ENCODE measurements around the gene R3HCC1L.

Gene R3HCC1L

GRCh38 chr10:98134431-98135221, at the start of gene R3HCC1L:
Gene R3HCC1L (plus strand): TSS chr10:98134657. CDS start chr10:98208115, 73,458 bp downstream.
- peak; percentile 93 for DNase-seq (ENCODE audit: low spot score)

DNA sequence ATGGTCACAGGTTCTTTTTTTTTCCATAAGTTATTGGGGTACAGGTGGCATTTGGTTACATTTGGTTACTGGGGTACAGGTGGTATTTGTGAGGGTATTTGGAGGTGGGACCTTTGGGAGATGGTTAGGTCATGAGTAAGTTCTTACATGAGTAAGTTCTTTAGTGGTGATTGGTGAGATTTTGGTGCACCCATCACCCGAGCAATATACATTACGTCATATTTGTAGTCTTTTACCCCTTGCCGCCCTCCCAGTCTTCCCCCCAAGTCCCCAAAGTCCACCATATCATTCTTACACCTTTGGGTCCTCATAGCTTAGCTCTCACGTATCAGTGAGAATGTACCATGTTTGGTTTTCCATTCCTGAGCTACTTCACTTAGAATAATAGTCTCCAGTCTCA, 49.2 kb upstream of the R3HCC1L start:
- no peak for DNase-seq (ENCODE audit: low spot score)

GRCh38 chr10:98086837-98087708, 47.4 kb upstream of the R3HCC1L start:
- DNase-seq (ENCODE audit: low spot score): no peak

- DNase-seq (ENCODE audit: low spot score): no peak
Measured at GRCh38 chr10:98088186-98088971, 46.1 kb upstream of the R3HCC1L start.

DNA sequence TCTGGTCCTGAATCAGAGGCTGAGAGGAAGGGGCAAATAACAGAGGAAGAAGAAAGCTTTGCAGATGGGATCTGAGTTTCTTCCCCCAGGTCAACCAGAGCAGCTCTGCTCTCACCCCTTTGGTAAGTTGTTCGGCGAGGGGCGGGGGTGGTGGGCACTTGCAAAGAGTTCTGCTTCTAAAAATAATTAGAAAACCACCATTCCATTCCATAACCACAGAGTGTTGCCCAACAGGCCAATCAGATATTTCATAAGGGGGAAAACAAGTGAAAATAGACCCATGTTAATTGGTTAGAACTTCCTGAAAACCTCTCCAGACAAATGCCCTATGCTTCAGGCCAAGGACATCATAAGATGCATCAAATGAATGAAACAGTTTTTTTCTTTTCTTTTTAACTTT, 43.6 kb upstream of the R3HCC1L start:
- DNase-seq (ENCODE audit: low spot score): no peak

GRCh38 chr10:98096316-98096715, 38.1 kb upstream of the R3HCC1L start:
- no peak for DNase-seq (ENCODE audit: low spot score)

DNA sequence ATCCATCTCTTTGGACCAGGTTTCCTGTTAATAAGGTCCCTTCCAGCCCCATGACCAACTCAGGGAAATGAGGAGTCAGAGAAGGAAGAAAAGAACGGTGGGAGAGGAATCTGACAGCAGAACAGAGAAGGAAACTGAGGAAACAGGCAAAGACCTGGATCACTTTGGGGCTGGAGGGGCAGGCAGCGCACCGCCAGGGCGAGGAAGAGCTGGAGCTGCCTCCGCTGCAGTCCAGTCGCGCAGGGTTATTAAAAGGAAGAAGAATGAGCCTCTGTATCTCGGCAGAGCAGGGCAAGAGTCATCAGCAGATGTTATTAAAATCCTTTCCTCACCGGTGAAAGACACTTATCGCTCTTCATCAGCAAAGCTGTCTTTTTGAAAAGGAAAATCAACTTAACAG, 37.7 kb upstream of the R3HCC1L start:
- no peak for DNase-seq (ENCODE audit: low spot score)

- DNase-seq (ENCODE audit: low spot score): no peak
Measured at GRCh38 chr10:98097175-98097574, 37.3 kb upstream of the R3HCC1L start.

DNA sequence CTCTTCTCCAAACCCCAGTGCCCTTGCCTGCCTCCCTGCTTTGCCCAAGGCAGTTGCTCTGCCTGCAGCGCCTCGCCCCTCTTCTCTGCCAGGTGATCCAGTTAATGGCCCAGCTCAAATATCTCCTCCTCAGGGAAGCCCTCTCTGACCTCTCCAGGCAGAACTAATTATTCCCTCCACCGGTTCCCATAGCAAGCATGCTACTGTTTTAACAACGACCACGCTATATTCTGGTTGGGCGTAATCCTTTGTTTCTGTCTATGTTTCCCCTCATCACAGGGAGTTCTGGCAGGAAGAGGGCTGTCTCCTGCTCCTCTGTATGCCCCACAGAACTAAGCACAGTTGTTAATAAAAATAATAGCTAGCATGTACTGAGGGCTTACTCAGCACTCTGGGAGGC, 36.8 kb upstream of the R3HCC1L start:
- no peak for DNase-seq (ENCODE audit: low spot score)

DNA sequence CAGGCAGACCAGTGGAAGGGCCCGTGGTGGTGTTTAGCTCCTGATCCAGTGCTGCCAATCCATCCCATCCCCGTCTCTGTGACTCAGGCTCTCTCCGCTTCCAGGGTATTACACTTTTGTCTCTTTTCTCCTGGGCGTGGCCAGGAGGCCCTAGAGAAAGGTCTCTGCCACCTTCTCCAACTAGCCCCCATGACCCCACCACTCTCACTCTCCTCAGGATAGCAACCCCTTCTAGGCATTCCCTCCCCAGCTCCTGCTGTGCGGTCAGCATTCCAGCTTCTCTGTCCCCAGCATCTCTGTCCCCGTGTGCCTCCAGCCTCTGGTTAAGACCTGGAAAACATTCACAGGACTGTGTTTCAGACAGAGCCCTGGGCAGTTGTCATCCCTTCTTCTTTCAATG, 36.2 kb upstream of the R3HCC1L start:
- no peak for DNase-seq (ENCODE audit: low spot score)

DNA sequence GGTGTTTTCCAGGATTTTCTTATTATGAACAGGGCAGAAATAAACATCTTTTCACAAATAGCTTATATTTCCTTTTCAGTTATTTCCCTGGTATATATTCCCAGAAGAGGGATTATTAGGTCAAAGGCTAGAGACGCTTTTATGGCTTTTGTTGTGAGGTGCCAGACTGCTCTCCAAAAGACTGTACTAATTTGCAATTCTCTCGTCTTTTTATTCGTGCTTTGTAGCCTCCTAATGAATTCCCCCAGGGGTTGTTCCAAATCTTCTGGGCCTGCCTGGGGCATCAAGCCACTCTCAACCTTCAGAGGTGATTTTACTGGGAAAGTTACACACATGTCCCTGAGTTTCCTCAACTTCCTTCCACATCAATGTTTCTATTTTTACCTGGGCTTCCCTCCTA, 34.0 kb upstream of the R3HCC1L start:
- no peak for DNase-seq (ENCODE audit: low spot score)

- DNase-seq (ENCODE audit: low spot score): no peak
Measured at GRCh38 chr10:98101366-98101765, 33.1 kb upstream of the R3HCC1L start.

- DNase-seq (ENCODE audit: low spot score): no peak
Measured at GRCh38 chr10:98104125-98104524, 30.3 kb upstream of the R3HCC1L start.

GRCh38 chr10:98106531-98106930, 27.9 kb upstream of the R3HCC1L start:
- no peak for DNase-seq (ENCODE audit: low spot score)

DNA sequence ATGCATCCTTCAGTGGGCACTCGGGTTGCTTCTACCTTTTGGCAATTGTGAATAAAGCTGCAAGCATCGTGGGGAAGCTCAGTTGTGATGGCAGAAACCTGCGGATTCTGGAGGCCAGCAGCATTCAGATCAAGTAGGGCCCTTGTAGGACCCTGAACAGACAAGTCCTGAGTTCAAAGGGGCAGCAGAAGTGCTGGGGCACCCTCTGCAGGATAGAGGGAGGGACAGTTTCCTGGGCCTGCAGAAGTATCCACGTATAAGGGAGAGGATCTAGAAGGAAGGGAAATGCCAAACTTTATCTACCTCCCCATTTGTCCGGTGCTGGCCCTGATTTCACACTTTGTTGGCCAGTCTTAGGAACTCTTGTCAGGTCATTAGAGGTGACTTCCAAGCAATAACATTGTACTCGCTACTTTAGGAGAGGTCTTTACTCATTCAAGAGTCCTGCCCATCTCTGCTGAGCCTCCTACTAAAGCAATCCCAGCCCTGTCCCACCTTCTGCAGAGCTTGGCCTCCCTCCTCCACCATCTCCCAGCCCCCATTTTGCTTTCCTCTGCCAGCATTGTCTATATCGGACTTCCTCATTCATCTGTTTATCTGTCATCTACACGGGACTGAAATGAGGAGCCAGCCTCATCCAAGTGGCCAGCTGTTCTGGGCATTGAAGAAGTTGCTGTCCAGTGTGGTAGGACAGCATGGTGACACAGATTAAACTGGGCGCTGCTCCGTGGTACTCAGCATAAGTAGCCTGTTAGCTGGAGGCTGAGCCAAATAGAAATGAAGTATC, 26.6 kb upstream of the R3HCC1L start:
- no peak for DNase-seq (ENCODE audit: low spot score)

- DNase-seq (ENCODE audit: low spot score): no peak
Measured at GRCh38 chr10:98110356-98110755, 24.1 kb upstream of the R3HCC1L start.

DNA sequence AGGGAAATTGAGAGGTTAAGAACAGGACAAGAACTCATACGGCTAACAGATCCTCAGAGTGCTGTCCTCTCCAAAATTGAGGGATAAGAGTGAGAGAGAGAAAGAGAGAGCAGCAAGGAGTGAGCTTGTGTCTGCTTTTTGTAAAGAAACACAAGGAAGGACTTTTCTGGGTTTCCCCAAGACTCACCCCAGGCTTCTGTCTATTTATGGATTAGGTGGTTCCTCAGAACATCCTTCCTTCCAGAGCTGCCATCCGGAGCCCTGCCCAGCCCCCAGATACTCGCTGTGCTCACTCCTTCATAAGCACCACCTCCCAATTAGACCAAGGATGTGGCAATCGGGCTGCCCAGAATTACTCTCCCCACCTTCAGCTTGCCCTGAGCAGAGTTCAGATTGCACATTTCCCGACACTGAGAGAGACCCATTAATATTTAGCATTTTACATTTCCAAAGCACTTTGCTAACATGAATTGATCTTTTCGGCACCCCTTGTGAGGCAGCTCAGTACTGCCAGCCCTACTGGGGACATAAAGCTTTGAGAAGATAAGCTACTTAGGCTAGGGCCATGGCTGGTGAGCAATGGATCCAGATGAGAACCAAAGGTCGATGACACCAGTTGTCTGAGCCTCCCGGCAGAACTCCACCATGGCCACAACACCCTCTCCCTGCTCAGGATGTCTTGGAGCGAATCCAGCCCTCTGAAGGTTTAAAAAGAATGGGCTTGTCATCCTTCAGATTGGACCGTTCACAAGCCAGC, 19.2 kb upstream of the R3HCC1L start:
- no peak for DNase-seq (ENCODE audit: low spot score)

DNA sequence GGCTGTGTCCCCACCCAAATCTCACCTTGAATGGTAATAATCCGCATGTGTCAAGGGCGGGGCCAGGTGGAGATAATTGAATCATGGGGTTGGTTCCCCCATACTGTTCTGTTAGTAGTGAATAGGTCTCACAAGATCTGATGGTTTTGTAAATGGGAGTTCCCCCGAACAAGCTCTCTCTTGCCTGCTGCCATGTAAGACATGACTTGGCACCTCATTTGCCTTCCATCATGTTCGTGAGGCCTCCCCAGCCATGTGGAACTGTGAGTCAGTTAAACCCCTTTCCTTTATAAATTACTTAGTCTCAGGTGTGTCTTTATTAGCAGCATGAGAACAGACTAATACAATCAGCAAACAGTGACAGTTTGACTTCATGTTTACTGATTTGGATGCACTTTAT, 14.6 kb upstream of the R3HCC1L start:
- no peak for DNase-seq (ENCODE audit: low spot score)

DNA sequence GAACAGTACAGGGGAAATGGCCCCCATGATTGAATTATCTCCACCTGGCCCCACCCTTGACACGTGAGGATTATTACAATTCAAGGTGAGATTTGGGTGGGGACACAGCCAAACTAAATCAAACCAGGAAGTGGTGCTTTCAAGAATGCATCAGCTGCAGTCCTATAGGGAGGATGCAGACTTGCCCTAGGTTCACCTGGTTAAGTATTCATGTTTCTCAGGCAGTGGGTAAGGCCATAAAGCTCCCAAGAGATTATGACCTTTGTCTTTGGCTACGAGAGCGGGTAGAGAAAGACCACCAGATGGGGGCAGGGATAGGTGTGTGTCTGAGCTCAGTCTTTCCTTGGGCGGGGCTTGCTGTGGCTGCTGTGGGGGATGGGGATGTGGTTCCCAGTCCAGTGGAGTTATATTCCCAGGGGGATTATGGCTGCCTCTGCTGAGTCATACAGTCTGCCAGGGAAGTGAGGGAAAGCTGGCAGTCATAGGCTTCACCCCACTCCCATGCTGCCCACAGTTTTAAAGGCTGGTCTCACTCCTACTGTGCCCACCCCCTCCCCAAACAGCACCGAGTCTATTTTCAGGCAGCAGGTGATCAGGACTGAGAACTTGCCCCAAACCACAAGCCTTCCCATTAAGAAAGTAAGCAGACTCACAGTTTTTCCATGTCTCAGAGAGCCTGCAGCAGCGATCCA, 8.4 kb upstream of the R3HCC1L start:
- DNase-seq (ENCODE audit: low spot score): no peak

GRCh38 chr10:98128802-98129201, 5.7 kb upstream of the R3HCC1L start:
- no peak for DNase-seq (ENCODE audit: low spot score)

All from RKO (cell line).